Measurements from ENCODE around the gene NRCAM.

NRCAM gene

DNA sequence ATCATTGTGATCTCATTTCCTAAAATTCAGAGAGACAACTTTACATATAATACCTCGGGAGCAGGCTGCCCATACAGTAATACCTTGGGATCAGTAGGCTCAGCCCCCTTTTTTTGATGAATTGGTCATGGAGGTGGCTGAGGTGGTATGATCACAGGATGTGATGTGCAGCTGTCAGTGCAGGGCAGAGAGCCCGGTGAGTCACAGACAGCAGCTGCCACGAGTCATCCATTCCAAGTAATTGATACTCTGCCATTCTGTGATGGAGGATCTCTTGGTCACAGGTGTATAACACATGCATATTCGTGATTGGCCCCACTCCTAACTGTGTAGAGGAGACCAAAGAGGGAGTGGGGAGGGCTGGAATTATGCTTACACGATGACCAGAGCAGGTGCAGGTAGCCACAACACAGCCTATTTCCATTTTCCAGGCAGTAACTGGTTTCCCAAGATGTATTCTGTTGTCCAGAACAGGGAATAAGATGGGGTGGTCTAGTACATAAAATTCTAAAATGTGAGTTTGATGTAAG lies 14.1 kb downstream of the NRCAM start:
- peak; percentile 82 for DNase-seq (ENCODE audit: low read depth)
- H3K4me3 ChIP-seq (ENCODE audit: low read length) = no peak overlapping the region
- TF ChIP-seq, protein P1, sequence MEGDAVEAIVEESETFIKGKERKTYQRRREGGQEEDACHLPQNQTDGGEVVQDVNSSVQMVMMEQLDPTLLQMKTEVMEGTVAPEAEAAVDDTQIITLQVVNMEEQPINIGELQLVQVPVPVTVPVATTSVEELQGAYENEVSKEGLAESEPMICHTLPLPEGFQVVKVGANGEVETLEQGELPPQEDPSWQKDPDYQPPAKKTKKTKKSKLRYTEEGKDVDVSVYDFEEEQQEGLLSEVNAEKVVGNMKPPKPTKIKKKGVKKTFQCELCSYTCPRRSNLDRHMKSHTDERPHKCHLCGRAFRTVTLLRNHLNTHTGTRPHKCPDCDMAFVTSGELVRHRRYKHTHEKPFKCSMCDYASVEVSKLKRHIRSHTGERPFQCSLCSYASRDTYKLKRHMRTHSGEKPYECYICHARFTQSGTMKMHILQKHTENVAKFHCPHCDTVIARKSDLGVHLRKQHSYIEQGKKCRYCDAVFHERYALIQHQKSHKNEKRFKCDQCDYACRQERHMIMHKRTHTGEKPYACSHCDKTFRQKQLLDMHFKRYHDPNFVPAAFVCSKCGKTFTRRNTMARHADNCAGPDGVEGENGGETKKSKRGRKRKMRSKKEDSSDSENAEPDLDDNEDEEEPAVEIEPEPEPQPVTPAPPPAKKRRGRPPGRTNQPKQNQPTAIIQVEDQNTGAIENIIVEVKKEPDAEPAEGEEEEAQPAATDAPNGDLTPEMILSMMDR (IDR thresholded peaks at IDR 0.05; ENCODE audit: insufficient read depth, low read depth, low read length, missing control alignments) = no peak

DNA sequence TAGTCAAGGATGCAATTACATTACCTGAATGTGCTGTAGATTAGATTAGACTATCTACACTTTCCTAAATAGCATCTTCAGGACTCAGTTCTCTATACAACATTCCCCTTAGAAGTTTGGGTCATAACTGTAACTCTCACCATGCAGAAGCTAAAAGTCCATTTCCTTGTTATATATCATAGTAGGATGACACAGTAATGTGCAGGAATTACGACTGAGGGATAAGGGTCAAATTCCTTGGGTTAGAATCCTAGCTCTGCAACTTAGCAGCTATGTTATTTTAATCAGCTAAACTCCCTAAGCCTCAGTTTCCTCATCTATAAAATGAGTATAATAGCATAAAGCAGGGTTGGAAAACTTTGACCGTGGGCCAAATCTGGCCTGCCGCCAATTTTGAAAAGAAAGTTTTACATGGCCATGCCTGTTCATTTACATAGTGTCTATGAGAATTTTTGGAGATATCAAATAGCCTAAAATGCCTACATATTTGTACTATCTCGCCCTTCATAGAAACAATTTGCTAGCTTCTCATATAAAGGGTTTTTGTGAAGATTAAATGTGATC lies 14.8 kb downstream of the NRCAM start:
- no peak overlapping the region for H3K4me3 ChIP-seq (ENCODE audit: low read length)
- TF ChIP-seq, protein P1 (IDR thresholded peaks at IDR 0.05; ENCODE audit: insufficient read depth, low read depth, low read length, missing control alignments) = no peak
- DNase-seq (ENCODE audit: low read depth) = no peak

DNA sequence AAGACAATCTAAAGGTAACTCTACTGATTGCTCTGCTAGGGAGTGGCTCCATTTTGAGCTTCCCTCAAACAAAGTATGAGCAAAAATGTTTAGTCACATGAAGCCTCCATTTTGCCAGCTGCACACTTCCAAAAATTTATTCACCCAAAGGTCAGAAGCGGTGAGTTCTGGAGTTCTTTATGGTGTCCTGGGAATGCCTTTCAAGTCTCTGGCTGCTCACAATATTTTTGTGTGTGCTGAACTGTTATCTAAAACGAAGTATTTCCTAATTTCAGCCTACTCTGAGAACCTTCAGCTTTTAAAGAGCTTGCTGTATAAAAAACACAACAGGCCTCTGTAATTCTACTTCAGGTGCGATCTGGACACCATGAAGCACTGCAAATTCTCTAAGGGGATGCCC lies 15.6 kb downstream of the NRCAM start:
- no peak overlapping the region for H3K4me3 ChIP-seq (ENCODE audit: low read length)
- no peak for DNase-seq (ENCODE audit: low read depth)
- TF ChIP-seq, protein P1 (IDR thresholded peaks at IDR 0.05; ENCODE audit: insufficient read depth, low read depth, low read length, missing control alignments) = no peak

DNA sequence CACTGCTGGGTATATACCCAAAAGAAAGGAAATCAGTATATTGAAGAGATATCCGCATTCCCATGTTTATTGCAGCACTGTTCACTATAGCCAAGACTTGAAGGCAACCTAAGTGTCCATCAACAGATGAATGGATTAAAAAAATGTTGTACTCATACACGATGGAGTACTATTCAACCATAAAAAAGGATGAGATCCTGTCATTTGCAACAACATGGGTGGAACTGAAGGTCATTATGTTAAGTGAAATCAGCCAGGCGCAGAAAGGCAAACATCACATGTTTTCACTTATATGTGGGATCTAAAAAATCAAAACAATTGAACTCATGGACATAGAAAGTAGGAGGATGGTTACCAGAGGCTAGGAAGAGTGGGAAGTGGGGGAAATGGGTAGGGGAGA lies 19.3 kb downstream of the NRCAM start:
- DNase-seq (ENCODE audit: low read depth) = no peak
- TF ChIP-seq, protein P1 (IDR thresholded peaks at IDR 0.05; ENCODE audit: insufficient read depth, low read depth, low read length, missing control alignments) = no peak

DNA sequence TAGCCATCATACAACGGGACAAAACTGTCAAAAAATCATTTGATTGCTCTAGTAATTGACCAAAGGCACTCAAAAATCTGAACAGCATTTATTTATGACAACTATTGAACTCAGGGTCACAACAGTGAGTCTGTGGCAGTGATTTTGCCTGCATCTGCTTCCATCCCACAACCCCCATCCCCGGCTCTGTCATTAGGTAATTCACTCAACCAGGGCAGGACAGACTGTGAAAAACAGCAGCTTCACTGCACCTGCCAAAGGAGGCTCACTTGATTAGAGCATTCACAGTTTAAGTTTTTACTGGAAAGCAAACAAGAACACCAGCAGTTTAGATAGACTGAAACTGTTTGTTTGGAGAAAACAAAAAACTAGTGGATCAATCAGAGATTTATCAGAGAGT lies 22.2 kb downstream of the NRCAM start:
- TF ChIP-seq, protein P1 (IDR thresholded peaks at IDR 0.05; ENCODE audit: insufficient read depth, low read depth, low read length, missing control alignments) = no peak
- H3K4me3 ChIP-seq (ENCODE audit: low read length) = no peak overlapping the region
- no peak for DNase-seq (ENCODE audit: low read depth)

More for the DNA sequence above, 19.3 kb downstream of the NRCAM start:
- H3K4me3 ChIP-seq (ENCODE audit: low read length) = no peak overlapping the region

DNA sequence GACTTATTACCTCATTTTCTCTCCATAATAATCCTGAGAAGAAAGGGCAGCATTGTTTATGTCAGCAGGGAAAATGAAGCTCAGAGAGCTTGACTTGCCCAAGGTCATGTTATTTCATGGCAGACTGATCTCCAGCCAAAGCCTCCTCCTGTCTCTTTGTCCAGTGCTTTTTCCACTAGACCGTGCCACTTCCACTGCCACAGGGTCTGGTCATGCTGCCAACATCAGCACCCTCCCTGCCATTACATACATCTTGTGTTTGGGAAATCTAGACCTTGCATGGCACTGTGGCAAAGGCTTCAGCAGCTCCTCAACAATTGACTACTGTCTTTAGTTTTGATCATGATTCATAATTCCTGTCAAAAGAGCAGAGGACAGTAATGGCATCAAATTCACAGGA lies 25.1 kb downstream of the NRCAM start:
- no peak overlapping the region for H3K4me3 ChIP-seq (ENCODE audit: low read length)
- TF ChIP-seq, protein P1 (IDR thresholded peaks at IDR 0.05; ENCODE audit: insufficient read depth, low read depth, low read length, missing control alignments) = no peak
- DNase-seq (ENCODE audit: low read depth) = no peak

DNA sequence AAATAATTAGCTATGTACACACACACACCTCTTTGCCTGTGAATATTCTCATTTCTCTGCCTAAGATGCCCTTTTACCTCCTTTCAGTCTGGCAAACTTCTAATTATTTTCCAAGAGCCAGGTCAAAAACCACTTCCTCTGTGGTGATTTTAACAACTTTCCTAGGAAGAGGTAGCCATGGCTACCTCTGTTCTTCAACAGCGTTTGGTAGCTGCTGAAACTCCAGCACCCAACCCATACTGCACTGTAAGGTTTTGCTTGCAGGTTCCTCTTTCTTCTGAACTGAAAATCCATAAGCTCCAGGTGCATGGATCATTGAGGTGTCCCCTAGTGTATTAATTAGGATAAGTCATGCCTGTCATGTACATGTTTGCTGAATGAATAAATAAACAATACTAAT lies 25.6 kb downstream of the NRCAM start:
- no peak for DNase-seq (ENCODE audit: low read depth)
- H3K4me3 ChIP-seq (ENCODE audit: low read length) = no peak overlapping the region
- TF ChIP-seq, protein P1 (IDR thresholded peaks at IDR 0.05; ENCODE audit: insufficient read depth, low read depth, low read length, missing control alignments) = no peak
